Right ventricle myocardium superior (tissue), 1 donor: ENCODE results near the gene ANTXR2. TPM values are rescaled to one million over a fixed set of nuclear protein-coding genes. Genes with fewer than 3 reads are reported as not detected.

Source experiments
- ATAC-seq: fragments of 200-7000 bp; cut with Tn5 transposase; one replicate; pipeline ENCODE4 v1.9.1; 2020; ENCODE audit warnings: mild to moderate bottlenecking; ENCODE audit not compliant: poor library complexity
- DNase-seq: peaks from one replicate; pipeline ENCODE4 v3.0.0-alpha.2; 2020
- intact Hi-C: fragments of 100-400 bp; cut with DNase I; formaldehyde crosslinking; loops from one replicate; pipeline ENCODE4 v1.11.2; 2022
- total RNA-seq: library from RNA; stranded (reverse); fragmentation: NEBNext Ultra II Directional; extraction: Animal tissue kit (Norgen Biotek cat#: 25700); gene quantifications from one replicate; pipeline ENCODE4 v1.2.1, GENCODE V29; 2021
- donor health status: DM: no; HTN: yes; CAD: no; lungs with severe emphysema.

The ANTXR2 gene
- total RNA-seq, 1 donor from 2014 or later = 49.7 TPM

DNA sequence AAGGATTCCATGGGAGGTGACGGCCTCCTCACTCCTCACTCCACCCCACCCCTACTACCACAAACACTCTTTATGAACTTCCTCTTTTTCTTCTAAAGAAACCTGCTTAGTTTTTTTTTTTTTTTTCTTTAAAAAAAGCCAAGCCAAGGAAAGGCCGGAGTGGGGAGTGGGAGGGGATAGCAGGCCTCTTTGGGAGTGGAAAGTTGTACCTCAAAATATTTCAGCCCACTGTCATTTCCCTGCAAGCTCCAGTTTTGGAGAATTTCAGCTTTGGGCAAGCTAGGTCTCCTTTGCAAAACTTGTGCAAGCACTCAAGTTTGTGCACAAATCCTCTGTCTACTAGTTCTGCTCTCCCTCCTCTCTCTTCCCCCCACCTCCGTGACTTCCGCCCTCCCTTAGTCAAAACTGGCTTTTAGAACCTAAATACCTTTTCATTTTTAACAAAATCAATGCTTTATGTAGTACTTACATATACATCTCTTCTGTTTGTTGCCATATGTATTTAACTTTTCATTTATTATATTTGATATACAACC, 512 bp upstream of the ANTXR2 start:
- ATAC-seq (peak; percentile 2), DNase-seq (no peak)
- intact Hi-C loops = loop anchor here (2.0 kb wide), 1 partner anchor 37 kb away; no protein-coding TSS in a partner anchor

DNA sequence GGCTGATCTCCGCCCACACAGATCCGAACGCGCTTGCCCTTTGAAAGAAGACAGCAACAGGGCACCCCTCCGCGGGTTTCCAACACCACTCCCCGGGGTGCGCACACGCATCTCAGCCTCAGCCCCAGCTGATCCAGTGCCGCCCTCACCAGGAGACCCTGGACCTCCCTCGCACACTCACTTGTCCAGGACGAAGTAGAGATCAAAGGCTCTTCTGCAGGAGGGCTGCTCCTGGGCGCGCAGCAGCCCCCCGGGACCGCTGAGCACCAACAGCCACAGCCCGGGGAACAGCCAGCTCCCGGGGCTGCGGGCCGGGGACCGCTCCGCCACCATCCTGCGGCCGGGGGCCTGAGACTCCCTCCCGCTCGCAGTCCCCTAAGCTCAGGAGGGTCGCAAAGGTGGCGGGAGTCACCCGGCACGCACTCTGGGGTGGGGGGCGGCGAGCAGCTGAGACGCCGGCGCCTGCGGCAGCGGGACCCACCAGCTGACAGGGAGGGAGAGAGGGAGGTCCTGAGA, 743 bp downstream of the ANTXR2 start:
- ATAC-seq (peak; percentile 51), DNase-seq (peak; percentile 68)
- intact Hi-C loops = loop anchor here (2.0 kb wide), 1 partner anchor 35 kb away; no protein-coding TSS in a partner anchor

DNA sequence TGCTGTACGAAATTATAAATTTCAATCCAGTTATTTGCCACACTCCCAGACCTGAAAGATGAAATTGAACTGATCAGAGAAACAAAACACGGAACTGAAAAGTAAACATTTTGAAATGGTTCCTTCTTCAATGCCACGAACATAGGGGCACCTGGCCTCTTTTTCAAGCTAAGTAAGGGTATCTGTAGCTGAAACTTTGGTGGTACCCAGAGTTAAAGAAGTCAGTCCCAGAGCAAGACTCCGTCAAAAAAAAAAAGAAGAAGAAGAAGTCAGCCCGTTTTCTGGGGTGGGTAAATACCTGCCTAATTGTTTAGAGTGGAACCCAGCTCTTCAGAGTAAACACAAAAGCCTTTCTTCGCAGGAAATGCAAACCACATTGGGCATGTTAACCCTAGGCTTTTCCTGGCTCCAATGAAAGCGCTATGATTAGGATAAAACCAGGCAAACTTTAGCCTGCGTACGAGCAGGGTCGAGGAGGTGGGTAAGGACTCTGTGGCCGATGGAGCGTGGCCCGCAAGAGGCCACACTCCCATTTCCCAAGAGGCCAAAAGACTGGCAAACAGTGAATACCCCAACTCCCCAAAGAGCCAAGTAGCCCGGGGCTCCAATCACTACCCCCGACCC, 1.3 kb downstream of the ANTXR2 start:
- ATAC-seq (peak; percentile 6), DNase-seq (no peak)
- intact Hi-C loops = loop anchor here (2.0 kb wide), 1 partner anchor 35 kb away; no protein-coding TSS in a partner anchor

DNA sequence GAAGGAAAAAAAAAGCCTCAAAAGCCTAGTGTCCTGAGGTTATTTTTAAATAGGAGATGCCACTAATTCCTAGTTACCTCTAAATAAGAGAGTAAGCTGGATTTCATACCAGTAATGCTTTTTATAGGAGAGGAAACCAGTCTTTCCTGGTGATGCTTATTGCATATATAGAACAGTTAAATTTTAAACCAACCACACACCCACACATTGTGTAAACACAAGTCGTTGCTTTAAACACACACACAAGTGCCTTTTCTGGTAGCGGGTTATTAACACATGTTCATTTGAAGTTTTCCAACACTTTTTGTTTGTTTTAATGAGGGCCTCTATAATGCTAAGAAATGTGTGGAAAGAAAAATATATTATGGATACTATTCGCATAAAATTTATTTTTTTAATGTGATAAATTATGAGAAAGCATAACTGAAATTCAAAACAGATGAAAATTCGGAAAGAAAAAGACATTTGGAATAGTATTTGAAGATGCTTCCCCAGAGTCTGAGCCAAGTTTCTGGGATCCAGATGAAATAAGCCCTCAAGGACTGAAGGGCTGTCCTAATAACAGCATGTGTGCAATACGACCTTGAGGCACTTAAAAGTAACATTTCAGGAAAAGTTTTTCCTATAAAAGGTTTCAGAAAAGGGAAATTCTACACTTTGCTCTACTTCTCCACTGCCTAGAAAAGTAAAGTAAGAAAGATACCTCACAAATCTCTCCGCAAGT, 2.0 kb downstream of the ANTXR2 start:
- intact Hi-C loops = no loop called here
- no peak for ATAC-seq
- DNase-seq = no peak

DNA sequence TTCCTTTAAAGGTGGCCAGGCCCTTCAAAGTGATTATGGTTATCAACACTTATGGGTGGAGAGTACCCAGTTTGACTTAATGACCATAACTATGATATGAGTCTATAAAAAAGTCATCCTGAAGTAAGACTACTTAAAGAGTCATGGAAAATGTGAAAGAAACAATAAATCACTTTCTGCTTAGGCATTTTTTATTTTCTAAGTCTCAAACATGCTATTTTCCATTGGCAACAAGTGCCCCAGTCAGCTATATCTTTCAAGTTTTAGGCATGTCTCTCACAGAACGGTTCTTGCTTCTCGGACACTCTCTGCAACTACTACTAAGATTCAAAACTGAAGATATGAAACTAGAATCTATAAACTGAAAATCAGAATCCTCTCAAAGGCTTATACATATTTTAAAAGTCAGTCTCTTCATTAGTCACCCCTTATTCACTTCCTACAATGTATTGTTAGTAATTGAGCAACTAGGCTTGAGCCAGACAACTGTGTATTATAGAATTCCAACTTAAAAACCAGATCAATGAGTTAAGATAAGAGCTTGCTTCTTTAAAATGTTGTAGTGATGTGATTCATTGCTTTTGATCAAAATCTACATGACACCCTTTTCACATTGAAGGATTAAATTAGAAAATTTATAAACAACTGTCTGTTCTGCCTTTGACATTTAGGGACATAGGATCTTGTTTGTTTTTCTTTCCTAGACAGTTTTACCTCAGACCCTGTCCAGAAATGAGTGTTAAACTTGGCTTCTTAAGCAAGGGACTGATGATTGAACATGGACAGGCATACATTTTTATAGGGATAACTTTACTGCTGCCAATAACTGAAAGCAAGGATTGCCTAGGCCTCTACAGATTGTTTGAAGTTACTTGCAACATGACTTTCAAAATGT, 2.9 kb downstream of the ANTXR2 start:
- DNase-seq (no peak), ATAC-seq (no peak)
- intact Hi-C loops = no loop called here

DNA sequence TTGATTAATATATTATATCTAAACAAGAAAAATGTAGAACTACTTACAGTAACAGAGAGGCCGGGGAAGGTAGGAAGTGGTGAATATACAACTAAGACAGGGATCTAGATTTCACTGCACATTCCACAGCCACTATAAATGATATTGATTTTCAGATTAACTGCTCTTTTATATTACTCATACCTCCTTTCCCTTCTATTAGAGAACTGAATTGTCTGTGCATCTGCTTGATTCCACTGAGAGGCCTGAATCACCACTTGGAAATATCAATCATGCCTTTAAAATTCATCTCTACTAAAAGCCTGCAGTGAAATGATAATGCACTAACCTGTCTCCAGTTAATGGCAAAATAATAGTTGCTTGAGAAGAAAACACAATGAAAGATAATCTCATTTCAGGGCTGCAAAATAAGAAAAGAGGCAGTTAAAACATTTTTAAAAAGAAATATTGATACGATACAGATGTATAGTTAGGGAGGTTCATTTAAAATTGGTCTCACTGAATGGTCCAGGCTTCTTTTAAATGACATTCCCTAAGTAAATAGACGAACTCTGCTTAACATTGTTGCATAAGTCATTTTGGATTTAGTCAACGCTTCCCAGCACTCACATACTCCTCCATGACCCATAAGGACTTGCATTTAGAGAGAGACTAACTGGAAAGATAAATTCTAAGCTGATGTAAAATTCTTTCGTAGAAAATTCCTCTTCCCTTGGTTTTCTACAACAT, 3.8 kb downstream of the ANTXR2 start:
- ATAC-seq = no peak
- DNase-seq = no peak
- intact Hi-C loops = no loop called here

DNA sequence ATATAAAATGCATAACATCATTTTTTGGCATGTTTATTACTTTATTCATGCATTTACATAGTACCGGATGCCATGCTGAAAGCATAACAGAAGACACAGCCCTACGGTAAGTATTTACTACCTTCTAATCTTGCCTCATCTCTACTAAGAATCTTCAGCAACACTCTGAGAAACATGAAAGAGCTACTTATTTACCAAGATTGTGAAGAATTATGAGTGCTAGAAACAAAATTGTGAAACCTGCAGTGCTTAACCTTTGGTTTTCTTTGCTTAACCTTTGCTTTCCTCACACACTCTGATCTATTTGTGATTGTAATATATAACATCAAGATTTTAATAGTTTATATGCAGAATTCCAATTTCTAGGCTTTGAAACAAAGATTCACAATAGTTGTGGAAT, 7.4 kb downstream of the ANTXR2 start:
- ATAC-seq = no peak

DNA sequence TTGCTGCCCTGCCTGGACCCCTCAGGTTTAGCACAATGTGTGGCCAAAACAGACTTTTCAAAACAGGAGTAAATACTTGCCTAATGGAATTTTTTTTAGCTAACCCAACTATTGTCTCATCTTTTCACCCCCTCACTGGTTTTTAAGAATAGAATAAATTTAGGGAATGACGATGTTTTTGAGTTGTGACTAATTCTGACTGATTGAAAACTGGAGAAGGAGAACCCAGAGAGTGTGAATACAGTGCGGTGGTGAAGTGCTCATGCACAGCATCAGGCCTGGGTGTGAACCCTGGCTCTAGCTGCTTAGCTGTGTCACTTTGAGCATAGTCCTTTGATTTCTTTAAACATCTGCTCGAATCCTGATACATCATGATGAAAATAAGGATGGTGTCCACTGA, 10.5 kb downstream of the ANTXR2 start:
- intact Hi-C loops = no loop called here
- no peak for ATAC-seq
- DNase-seq = no peak

More for the DNA sequence above, 7.4 kb downstream of the ANTXR2 start:
- intact Hi-C loops = no loop called here
- DNase-seq = no peak

DNA sequence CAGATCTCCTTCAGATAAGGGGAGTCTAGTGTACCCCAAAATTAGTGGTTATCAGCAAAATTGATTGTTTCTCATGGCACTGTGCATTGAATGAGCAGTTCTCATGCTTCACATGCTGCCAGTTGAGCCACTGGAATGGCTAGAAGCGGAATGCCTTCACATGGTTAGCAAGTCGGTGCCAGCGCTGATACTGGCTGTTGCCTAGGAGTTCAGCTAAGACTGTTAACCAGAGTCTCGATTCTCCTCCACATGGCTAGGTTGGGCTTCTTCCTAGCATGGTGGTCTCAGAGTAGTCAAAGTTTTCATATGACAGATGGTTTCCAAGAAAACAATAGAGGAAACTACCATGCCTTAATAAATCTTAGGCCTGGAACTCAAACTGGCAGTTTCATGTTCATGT, 12.2 kb downstream of the ANTXR2 start:
- intact Hi-C loops = no loop called here
- no peak for DNase-seq

DNA sequence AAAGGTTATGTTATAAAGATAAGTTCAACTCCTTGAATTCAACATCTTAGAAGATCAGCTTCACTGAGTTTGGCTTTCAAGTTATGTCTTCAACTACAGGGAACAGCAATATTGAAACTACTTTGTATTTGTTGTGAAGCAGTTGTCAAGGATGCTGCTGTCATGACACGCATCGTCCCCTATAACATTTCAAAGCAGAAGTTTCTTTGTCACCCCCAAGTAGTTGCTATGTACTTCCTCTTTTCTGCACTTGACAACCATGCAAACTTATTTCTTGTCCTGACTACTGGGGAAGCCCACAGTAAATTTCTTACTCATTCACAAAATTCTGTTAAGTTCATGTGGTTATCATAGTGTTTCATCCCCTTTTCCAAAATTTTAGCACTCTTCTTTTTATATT, 14.3 kb downstream of the ANTXR2 start:
- peak; percentile 66 for ATAC-seq
- DNase-seq = no peak
- intact Hi-C loops = no loop called here

More for the DNA sequence above, 12.2 kb downstream of the ANTXR2 start:
- ATAC-seq = no peak

DNA sequence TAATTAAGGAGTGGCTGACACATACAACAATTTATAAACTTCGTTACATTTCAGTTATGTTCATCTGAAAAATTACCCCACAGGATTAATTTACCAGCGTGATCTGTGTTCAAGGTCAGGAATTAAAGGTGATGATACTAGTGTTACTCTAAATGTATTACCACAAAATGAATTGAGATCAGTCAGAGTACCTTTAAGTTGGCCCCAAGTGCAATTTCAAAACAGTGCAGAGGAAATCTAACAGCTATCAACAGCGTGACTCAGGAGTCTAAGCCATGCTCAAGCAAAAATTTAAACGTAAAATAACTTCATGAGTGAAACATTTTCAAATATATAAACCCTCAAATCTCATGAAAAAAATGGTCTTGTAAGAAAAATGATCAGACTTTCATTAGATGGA, 18.7 kb downstream of the ANTXR2 start:
- no peak for DNase-seq
- ATAC-seq = no peak
- intact Hi-C loops = no loop called here

DNA sequence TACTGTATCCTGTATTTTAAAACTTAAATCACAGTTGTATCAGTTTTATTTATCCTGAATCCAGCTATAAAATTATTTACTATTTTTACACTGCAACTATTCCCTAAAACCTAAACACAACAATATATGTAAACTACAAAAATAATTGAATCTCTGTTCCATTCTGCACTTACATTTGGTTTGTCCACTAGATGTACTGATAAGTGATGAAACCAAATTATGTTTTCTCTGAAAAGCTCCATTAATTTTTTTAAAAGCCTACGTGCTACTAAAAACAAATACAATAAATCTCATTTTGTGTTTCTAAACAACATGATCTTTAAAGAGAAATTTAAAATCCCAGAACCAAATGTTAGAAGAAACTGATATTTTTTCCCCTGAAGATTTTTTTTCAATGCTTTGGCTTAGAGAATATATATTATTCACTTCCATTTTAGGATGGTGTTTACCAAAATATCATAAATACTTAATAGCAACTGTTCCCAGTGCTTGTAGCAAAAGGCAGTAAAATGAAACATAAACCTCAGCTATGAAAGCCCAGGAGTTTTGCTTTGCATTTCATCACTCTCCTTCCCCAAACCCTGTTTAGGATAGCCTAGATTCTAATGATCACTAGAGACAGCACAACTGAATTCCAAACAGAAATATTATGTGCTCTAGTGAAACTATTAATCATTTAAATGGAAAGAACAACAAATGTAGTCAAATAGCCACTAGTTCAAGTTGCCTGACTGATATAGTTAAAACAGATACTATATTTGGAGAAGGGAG, 19.7 kb downstream of the ANTXR2 start:
- DNase-seq = no peak
- intact Hi-C loops = no loop called here
- ATAC-seq = no peak

DNA sequence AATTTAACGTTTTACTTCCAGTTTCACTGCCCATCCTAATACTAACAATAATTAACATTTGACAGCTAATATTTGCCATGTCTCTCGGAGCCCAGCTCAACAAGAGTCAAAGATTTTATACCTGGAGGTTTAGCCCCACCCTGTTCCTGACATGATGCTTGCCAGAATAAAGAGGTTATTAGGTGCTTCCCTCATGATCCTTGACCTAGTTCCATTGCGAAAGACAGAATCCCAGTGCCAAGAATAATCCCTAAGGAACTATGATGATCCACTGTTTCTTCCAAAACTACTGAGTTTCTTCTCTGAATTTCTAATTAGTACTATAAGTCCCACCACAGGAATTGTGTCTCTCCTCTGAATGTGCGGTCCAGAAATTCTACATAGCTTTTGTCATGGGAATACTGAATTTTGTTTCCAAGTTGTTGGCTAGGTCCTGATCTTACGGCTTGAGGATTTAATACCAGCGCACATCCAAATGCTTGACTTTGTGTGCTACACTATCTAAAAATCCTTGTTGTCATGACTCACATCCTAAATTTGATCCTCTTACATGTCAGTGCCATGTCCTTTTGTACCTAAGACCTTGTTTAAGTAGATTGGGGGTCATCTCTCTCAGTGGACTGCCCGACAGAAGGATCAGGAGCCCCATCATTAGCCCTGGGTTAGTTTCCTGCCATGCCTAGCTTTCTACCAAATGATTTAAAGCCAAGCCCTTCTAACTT, 23.1 kb downstream of the ANTXR2 start:
- DNase-seq (no peak), ATAC-seq (peak; percentile 38)
- intact Hi-C loops = no loop called here

DNA sequence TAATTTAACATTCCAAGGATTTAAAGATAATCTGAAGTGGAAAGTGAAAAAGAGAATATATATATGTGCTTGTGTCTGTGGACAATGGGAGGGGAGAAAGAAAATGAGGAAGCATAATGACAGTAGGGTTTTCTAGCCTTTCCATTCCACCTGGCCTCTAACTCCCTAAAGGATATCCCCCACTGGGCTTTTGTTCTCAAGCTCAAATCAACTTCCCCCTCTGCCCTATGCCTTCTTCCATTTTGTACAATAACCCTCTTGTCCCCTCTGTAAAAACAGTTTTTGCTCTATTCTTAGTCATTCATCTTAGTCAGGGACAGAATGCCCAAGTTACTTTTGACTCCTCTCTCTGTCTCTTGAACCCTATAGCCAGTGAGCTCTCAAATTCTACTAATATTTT, 23.6 kb downstream of the ANTXR2 start:
- intact Hi-C loops = no loop called here
- ATAC-seq = no peak

DNA sequence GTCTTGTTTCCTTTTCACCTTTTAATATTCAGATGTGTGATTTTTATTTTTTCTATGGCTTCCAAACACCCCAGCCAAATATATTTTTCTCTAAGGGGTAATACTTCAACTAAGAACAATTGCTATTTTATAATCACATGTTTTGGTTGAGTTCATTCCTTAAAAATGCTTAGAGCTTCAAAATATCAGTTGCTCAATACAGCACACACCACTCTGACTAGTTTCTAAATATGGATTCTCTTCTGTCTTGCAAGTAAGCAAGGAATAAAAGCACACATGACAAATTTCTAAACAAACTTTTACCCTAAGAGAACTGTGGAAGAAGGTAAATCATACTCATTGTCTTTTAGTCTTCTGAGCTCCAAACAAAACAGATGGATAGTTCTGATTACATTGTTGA, 27.2 kb downstream of the ANTXR2 start:
- ATAC-seq = peak; percentile 53
- intact Hi-C loops = no loop called here

More for the DNA sequence above, 23.6 kb downstream of the ANTXR2 start:
- no peak for DNase-seq

DNA sequence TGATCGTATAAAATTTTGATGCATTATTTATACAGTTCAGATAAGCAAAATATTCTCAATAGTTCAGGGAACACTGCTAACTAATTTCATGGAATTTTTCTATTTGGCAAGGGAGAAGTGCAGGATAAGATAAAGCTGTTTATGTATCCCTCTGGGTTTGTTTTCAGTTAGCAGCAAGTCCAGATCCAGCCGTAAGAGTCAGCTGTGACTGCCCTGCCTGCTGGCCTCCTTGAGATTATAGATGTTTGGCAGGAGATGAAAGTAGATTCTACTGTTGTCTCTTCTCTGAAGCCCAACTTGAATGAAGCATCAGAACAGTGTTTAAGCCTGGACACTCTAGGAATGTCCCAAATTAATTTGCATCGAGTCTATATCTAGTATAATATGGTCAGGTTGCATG, 29.5 kb downstream of the ANTXR2 start:
- intact Hi-C loops = no loop called here
- ATAC-seq = peak; percentile 86
- DNase-seq = peak; percentile 42

More for the DNA sequence above, 27.2 kb downstream of the ANTXR2 start:
- no peak for DNase-seq

DNA sequence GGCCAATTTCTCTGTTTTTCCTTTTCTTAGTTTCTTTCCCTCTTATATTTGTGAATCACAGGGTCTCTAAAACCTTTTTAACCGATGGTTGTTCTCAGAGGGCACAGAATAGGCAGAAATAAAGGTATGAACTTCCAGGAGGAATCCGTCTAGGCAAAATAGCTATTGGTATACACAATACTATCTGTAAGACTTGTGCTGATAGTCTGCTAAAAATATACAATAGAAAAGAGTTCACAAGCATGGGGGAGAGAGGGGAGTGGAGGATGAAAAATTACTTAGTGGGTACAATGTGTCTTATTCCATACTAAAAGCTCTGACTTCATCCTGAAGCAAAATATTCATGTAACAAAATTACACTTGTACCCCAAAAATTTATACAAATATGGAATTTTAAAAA, 30.2 kb downstream of the ANTXR2 start:
- peak; percentile 44 for ATAC-seq
- intact Hi-C loops = no loop called here
- no peak for DNase-seq
